Right atrium auricular region (tissue), 2 donors: ENCODE measurements around the gene NEUROG3. TPM values are rescaled to one million over a fixed set of nuclear protein-coding genes. Genes with fewer than 3 reads are reported as not detected.

Source experiments
- DNase-seq: peaks from one replicate; pipeline ENCODE4 v3.0.0-alpha.2; 2019; ENCODE audit warnings: low spot score
- H3K27ac ChIP-seq, 2 donors: fragments of 200-600 bp; sonication (generic); 1 replicate in 1 of 2; 2 replicates in 1 of 2; pipeline ENCODE4 v1.5.1; 2016 to 2019
- H3K27me3 ChIP-seq, 2 donors: fragments of 200-600 bp; sonication (generic); one replicate each; pipeline versions ENCODE4 v1.5.1 to v1.6.0; 2017 to 2019
- H3K36me3 ChIP-seq: fragments of 200-600 bp; sonication (generic); one replicate; pipeline ENCODE4 v1.5.1; 2016
- H3K4me1 ChIP-seq, 2 donors: fragments of 200-600 bp; sonication (generic); one replicate each; pipeline versions ENCODE4 v1.5.1 to v1.6.0; 2017 to 2019
- H3K4me3 ChIP-seq, 2 donors: fragments of 200-600 bp; sonication (generic); 1 replicate in 1 of 2; 2 replicates in 1 of 2; pipeline ENCODE4 v1.5.1; 2017 to 2019; ENCODE audit warnings: mild to moderate bottlenecking in 1 of 2, moderate library complexity in 1 of 2
- H3K9me3 ChIP-seq, 2 donors: fragments of 200-600 bp; sonication (generic); one replicate each; pipeline ENCODE4 v1.5.1; 2019
- CTCF ChIP-seq, 2 donors: fragments of 200-600 bp; sonication (generic); IDR thresholded peaks; one replicate each; pipeline ENCODE4 v1.5.1; 2019; ENCODE audit warnings: antibody characterized with exemption in 2 of 2
- total RNA-seq, 2 donors: library from RNA; depleted of rRNA; stranded (reverse); fragments of >200 nt; gene quantifications; one replicate each; pipeline ENCODE4 v1.1.0, GENCODE V29; 2016

The NEUROG3 gene
- total RNA-seq, 2 donors from 2014 or later, result not detected

GRCh38 chr10:69559525-69559924, 13.7 kb downstream of the NEUROG3 start:
- Histone ChIP-seq H3K4me3 (no peak overlapping the region), H3K9me3 (no peaks in the 10 kb centered on the region), H3K4me1 (no peaks in the 10 kb centered on the region), H3K27ac (no peak overlapping the region), H3K27me3 (no peaks in the 10 kb centered on the region), H3K36me3 (no peaks in the 10 kb centered on the region)
- no peak for DNase-seq
- no peak for TF ChIP-seq CTCF (IDR thresholded peaks at IDR 0.05)

- no peaks in the 10 kb centered on the region for H3K27me3 ChIP-seq
- no peak overlapping the region for H3K27ac ChIP-seq
- TF ChIP-seq CTCF (IDR thresholded peaks at IDR 0.05), result no peak
These were observed 14.7 kb downstream of the NEUROG3 start for GRCh38 chr10:69558559-69558958.

GRCh38 chr10:69554611-69555010, 18.6 kb downstream of the NEUROG3 start:
- Histone ChIP-seq H3K27ac (no peak overlapping the region), H3K9me3 (peaks cover 6 to 18% of the 10 kb centered on the region in 2 donors), H3K36me3 (no peaks in the 10 kb centered on the region), H3K4me1 (no peaks in the 10 kb centered on the region), H3K27me3 (no peaks in the 10 kb centered on the region), H3K4me3 (no peak overlapping the region)
- DNase-seq, result no peak
- TF ChIP-seq CTCF (IDR thresholded peaks at IDR 0.05), result no peak

More at GRCh38 chr10:69558559-69558958, 14.7 kb downstream of the NEUROG3 start:
- no peak overlapping the region for H3K4me3 ChIP-seq
- no peaks in the 10 kb centered on the region for H3K4me1 ChIP-seq
- no peaks in the 10 kb centered on the region for H3K9me3 ChIP-seq
- DNase-seq, result no peak
- H3K36me3 ChIP-seq, result no peaks in the 10 kb centered on the region

GRCh38 chr10:69553328-69553727, 19.9 kb downstream of the NEUROG3 start:
- no peak overlapping the region for H3K4me3 ChIP-seq
- H3K36me3 ChIP-seq, result no peaks in the 10 kb centered on the region
- H3K27me3 ChIP-seq, result no peaks in the 10 kb centered on the region
- DNase-seq, result no peak
- no peaks in the 10 kb centered on the region for H3K4me1 ChIP-seq
- no peak overlapping the region for H3K27ac ChIP-seq
- TF ChIP-seq CTCF (IDR thresholded peaks at IDR 0.05), result no peak
- H3K9me3 ChIP-seq, result peaks cover 6 to 26% of the 10 kb centered on the region in 2 donors

GRCh38 chr10:69552268-69552667, 21.0 kb downstream of the NEUROG3 start:
- H3K4me1 ChIP-seq, result no peaks in the 10 kb centered on the region
- no peaks in the 10 kb centered on the region for H3K36me3 ChIP-seq
- TF ChIP-seq CTCF (IDR thresholded peaks at IDR 0.05), result no peak
- DNase-seq, result no peak
- H3K27me3 ChIP-seq, result no peaks in the 10 kb centered on the region
- H3K9me3 ChIP-seq, result peaks cover 6 to 28% of the 10 kb centered on the region in 2 donors
- H3K4me3 ChIP-seq, result no peak overlapping the region
- H3K27ac ChIP-seq, result no peak overlapping the region

GRCh38 chr10:69549959-69550358, 23.3 kb downstream of the NEUROG3 start:
- no peak for TF ChIP-seq CTCF (IDR thresholded peaks at IDR 0.05)
- no peaks in the 10 kb centered on the region for H3K27me3 ChIP-seq
- no peaks in the 10 kb centered on the region for H3K4me1 ChIP-seq
- peaks cover 6 to 28% of the 10 kb centered on the region in 2 donors for H3K9me3 ChIP-seq
- no peak for DNase-seq
- H3K36me3 ChIP-seq, result no peaks in the 10 kb centered on the region
- H3K4me3 ChIP-seq, result no peak overlapping the region
- H3K27ac ChIP-seq, result no peak overlapping the region
